Measurements from ENCODE around the gene KCNIP1.
"Not testable (repeated sequence)": the region's sequence is repeated elsewhere in the genome, so short reads cannot be mapped to it uniquely, and the experiment has no call there.

Gene KCNIP1

GRCh38 chr5:170732685-170733084 is 228.9 kb downstream of the KCNIP1 start:
- no peak for DNase-seq

DNA sequence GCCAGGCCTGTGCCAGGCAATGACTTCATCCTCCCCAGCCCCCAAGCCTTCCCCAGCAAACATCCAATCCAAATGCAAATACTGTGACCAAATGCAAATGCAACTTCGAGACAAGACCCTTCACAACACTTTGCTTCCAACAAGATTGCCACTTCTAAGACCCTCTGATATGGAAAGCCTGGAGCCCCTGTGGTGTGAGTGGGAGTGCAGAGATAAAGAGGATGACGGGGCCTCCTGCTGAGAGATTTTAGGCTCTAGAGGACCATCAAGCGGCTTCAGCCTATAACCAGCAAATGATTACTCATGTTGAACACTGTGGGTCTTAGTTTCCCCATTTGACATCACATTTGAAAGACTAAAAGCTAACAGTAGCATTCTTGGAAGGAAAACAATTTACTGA is 233.1 kb downstream of the KCNIP1 start:
- DNase-seq, result no peak

- no peak for DNase-seq
Observed at GRCh38 chr5:170737591-170737990, 233.8 kb downstream of the KCNIP1 start.

GRCh38 chr5:170738840-170739239 is 235.0 kb downstream of the KCNIP1 start:
- no peak for DNase-seq

GRCh38 chr5:170739446-170739845 is 235.6 kb downstream of the KCNIP1 start:
- no peak for DNase-seq

- no peak for DNase-seq
Observed at GRCh38 chr5:170740551-170741205, 236.9 kb downstream of the KCNIP1 start.

DNA sequence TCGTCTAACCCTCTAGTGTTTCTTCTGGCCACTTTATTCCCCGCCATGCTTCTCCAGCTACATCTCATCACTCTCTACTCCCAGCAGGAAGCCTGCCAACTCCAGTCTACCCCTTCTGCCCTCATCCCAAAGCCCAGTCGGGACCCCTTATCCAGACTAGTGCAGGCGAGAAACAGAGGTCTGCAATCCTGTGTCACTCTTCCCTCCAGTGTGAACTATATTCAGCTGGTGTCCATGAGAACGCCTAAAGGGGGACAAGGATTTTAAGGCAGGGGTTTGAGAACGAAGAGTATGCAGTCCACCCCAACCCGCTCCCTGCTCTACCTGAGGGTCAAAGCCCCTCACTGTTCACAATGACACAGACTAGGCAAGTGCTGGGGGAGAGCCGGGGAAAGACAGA is 238.0 kb downstream of the KCNIP1 start:
- DNase-seq, result no peak

- no peak for DNase-seq
Observed at GRCh38 chr5:170743876-170744212, 240.0 kb downstream of the KCNIP1 start.

DNA sequence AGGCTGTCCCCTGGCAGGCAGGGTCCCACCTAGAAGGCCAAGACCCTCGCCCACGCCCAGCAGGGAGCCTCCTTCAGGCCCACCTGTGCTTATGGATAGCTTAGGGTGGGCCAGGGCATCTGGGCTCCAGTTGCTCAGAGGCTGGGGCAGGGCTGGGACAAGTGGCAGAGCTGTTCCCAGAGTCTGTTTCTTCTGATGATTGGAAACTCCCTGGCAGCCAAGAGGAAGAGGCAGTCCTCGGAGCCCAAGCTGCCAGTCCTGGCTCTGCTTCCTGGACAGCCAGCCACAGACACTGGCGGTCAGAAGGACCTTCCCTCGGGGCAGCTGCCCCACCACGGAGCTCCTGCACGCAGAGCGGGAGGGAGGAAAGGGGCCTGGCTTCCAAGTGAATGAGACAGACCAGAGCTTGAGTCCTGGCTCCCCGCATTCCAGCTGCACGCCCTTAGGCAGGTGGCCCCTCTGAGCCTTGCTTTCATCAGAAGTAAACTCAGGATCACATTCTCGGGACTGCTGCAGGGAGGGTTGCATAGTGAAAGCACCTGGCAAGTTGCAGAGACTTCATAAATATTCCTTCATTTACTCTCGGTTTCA is 241.8 kb downstream of the KCNIP1 start:
- no peak for DNase-seq

DNA sequence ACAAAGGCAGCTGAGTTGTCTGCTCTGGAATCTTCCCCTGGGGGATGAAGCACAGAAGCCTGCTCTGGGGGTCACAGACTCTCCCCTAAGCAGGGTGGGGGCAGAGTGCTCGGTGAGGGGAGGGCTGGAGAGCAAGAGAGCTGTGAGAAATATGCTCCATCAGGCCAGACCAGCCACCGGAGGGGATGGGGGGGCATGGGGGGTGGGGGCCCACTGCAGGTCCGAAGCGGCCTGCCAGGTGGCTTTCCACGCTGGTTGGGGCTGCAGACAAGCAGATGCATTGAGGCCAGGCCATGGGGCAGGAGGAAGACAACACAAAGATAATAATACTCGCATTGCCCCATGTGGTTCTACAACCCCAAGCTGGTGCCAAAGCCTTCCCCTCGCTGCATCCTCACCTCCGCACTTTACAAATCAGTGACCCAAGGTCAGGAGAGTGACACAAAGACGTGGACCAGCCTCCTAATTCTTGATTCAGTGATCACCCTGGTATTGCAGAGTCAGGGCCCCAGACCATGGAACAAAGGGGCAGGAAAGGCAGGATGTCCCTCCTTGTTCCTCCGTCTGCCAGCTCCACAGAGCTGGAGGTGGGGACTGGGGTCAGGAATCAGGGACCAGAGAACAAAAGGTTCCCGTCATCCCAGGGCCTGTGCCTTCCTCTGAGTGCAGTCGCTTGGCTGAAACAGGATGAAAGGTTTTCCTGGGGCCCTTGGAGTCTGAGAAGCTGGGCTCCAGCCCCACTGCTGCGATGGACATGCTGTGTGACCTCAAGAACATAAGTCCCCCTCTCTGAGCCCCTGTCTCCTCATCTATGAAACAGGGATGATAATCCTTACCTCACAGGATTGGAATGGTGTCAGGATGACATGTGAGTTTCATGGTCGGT is 242.5 kb downstream of the KCNIP1 start:
- DNase-seq, result no peak

DNA sequence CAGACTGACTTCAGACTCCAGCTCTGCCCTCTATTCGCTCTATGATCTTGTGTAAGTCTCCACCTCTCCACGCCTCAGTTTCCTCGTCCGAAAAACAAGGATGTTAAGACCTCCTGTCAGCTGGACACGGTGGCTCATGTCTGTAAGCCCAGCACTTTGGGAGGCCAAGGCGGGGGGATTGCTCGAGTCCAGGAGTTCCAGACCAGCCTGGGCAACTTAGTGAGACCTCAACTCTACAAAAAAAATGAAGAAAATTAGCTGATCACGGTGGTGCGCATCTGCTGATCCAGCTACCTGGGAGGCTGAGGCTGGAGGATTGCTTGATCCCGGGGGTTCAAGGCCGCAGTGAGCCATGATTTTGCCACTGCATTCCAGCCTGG is 243.1 kb downstream of the KCNIP1 start:
- no peak for DNase-seq

- no peak for DNase-seq
Observed at GRCh38 chr5:170747357-170747756, 243.5 kb downstream of the KCNIP1 start.

GRCh38 chr5:170747851-170748250 is 244.0 kb downstream of the KCNIP1 start:
- peak in 1 of 2 experiments; percentile 30 for DNase-seq

- no peak for DNase-seq
Observed at GRCh38 chr5:170748951-170749471, 245.2 kb downstream of the KCNIP1 start.

- DNase-seq, result no peak
Observed at GRCh38 chr5:170749911-170750431, 246.2 kb downstream of the KCNIP1 start.

DNA sequence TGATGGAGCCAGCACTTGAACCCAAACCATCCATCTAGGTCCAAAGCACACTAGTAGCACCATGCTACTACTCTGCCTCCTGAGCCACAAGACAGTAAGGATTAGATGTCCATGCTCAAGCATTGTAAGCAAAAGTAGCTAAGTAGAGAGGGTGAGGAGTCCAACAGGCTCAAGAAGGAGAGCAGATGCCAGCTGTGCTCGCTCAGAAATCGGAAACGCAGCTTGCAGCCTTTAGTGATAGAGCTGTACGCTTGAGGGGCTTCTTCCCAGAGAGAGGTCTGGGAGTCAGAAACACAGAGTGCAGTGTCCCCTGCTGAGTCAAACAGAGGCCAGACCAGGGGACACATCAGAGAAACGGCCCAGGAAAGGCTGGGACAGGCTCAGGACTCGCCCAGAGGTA is 247.0 kb downstream of the KCNIP1 start:
- DNase-seq, result no peak

GRCh38 chr5:170751631-170752030 is 247.8 kb downstream of the KCNIP1 start:
- no peak for DNase-seq

DNA sequence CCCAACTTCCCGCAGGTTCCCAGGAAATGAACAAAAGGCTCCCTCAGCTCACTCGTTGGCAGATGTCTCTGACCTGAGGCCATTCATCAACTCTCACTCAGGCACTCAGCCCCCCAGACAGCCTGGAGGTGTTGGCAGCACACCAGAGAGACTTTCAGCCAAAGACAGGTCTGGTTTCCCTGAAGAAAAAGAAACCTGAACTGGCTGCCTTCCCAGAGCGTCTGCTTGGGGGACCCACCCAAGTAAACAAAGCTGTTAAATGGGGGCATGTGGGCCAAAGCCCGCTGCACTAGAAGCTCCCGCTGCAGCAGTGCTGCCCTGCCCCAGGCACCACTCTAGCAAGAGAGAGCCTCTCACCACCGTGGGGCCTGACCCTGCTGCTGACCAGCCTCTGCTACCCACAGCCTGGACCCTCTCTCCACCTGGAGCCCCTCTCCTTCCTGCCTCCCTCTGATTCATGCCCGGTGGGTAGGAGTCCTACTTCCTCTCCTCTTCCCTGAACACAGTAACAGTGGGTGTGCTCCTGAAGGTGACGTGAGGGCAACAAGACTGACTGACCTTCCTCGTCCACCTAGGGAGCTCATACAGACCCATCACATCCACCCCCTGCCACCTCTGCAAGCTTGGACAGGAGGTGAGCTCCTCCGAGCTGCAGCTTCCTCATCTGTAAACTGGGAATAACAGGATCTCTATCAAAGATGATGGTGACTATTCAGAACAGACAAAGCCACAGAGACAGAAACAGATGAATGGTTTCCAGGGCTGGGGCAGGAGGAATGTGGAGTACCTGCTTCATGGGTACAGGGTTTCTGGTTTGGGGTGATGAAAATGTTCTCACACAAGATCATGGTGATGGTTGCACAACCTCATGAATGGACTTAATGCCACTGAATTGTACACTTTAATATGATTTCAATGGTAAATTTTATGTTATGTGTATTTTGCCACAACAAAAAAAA is 248.7 kb downstream of the KCNIP1 start:
- DNase-seq, result no peak

DNA sequence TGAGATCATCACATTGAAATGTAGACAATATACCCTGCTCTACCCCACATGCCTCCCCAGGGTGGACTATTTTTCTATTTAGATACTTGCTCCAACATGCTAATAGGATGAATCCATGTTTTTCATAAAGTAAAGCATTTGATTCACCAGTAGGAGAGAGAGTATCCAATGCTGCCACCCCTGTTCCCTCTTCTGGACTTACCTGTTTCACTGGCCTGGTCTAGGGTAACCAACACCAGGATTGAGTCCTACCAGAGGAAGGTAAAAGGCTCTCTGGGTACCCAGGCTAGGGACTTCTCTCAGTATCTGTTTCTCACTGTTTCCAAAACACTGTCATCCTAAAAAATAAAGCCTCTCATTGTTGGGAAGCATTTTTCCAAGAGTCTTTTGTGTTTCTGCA is 249.5 kb downstream of the KCNIP1 start:
- DNase-seq, result no peak

- not testable (repeated sequence) for DNase-seq
Observed at GRCh38 chr5:170754508-170754907, 250.7 kb downstream of the KCNIP1 start.

DNA sequence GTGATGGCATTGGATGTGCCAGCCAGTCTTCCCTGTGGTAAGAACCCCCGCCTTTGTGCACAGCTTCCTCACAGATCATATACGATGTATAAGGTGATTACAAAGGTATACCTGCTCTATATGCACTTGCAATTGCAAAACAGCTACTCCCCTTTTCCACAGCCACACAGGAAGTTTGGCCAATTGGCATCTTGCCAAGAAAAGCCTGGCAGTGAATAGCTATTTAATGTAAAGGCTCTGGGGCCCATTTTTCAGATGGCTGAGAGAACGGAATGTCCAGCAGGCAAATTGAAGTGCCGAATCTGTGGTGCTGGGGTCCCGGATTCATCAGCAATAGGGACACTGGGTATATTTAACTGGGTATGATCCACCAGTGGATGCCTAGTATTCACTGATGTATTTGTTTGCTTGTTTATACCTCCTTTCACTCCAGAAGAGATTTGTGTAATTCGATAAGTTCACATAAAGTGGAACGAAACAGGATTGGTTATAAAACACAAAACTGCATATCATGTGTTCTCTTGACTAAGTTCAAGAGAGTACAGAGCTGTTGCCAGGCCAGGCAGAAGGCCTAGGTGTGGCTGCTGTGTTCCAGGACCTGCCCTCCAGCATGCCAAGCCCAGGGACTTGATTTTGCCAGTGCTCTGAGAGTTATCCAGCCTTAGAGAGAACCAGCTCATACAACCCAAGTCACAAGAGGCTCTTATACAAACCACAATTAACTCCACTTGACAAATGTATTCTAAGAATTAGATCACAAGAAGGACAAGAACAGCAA is 252.0 kb downstream of the KCNIP1 start:
- DNase-seq, result no peak

- no peak for DNase-seq
Observed at GRCh38 chr5:170756691-170757090, 252.9 kb downstream of the KCNIP1 start.
